HG02943 (cell line): ENCODE results near the gene ZNF26.
"Not testable (repeated sequence)": the region's sequence is repeated elsewhere in the genome, so short reads cannot be mapped to it uniquely, and the experiment has no call there.

Source experiments
- ATAC-seq: cut with Tn5 transposase; IDR thresholded peaks from one replicate; pipeline ENCODE4 v1.9.1; 2021; ENCODE audit warnings: mild to moderate bottlenecking, low read depth, moderate library complexity; ENCODE audit not compliant: unreplicated experiment

Gene ZNF26

DNA sequence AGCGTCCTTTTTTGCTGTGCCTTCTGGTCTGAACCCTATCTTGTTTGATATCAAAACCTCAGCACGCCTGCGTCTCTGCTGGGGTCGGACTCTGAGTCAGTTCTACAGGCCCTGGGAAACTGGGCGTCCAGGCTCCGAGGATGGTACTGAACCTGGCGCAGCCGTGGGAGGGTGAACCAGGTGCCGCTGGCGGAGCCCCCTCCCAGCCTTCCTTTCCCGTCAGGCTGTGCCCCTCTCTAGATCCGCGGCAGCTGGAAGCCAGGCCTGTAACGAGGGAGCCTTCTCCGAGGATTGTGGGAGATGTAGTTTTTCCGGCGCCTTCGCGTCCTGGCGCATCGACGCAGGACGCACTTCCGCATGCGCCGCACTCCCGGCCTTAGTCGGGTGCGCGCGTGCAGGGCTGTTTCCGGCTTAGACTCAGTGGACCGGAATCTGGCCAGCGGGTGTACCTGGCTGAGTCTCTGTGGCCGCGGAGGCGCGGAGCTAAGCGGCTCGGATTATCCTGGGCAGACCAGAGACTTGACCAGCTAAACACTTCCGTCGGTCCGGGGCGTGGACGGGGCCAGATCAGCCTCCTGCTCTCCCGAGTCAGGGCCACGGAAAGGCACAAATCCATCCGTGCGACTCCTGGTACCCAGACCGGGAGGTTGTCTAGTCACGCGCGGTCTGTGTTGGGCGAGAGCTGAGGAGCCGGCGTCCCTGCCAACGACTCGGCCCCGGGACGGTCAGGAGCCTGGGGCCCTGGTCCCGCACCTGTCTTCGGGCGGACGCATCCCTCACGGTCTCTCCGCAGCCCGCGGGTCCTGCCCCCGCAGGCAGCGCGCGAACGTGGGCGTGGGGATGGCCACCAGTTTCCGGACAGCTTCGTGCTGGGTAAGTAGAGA lies at the start of gene ZNF26:
ZNF26 (plus strand) TSS at position 367 of the 884 bp plus-strand sequence; CDS start at position 841, 474 bp downstream.
- peak; percentile 97 for ATAC-seq

DNA sequence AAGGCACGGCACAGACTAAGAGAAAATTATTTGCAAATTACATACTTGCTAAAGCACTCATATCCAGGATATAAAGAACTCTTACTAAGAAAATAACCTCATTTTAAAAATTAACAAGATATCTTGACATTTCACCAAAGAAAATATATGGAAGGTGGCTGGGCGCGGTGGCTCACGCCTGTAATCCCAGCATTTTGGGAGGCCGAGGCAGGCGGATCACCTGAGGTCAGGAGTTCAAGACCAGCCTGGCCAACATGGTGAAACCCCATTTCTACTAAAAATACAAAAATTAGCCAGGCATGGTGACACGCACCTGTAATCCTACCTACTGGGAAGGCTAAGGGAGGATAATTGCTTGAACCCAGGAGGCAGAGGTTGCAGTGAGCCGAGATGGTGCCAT lies 49.2 kb upstream of the ZNF26 start:
- ATAC-seq = not testable (repeated sequence)

GRCh38 chr12:132937476-132937875 lies 48.7 kb upstream of the ZNF26 start:
- no peak for ATAC-seq

DNA sequence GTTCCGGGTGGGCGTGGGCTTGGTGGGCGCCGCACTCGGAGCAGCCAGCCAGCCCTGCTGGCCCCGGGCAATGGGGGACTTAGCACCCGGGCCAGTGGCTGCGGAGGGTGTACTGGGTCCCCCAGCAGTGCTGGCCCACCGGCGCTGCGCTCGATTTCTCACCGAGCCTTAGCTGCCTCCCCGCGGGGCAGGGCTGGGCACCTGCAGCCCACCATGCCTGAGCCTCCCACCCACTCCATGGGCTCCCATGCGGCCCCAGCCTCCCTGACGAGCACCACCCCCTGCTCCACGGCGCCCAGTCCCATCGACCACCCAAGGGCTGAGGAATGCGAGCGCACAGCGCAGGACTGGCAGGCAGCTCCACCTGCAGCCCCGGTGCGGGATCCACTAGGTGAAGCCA lies 47.4 kb upstream of the ZNF26 start:
- not testable (repeated sequence) for ATAC-seq

DNA sequence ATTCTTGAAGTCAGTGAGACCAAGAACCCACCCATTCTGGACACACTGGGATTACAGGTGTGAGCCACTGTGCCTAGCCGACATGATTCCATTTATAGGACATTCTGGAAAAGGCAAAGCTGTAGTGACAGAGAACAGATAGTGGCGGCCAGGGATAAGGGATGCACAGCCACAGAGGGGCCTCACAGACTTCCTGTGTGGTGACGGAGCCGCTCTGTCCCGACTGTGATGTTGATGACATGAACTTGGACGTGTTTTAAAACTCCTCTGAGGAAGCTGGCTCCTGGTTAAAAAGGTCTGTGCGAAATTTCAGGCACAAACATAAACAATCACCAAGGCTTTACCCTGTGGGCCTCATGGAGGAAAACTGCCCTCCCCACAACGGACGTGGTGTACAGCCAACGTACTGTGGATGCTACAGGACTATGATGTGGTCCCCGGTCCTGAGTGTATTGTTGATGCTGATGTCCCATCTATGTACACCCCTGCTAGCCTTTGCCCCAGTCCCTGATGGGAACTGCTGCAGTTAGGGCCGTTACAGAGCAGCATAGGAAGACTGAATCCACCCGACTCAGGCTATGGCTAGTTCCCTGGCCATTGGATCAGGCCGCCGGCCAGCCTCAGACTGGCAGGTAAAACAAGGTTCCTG lies 46.0 kb upstream of the ZNF26 start:
- ATAC-seq = no peak

GRCh38 chr12:132941336-132941954 lies 44.7 kb upstream of the ZNF26 start:
- ATAC-seq = no peak

GRCh38 chr12:132942611-132943010 lies 43.6 kb upstream of the ZNF26 start:
- ATAC-seq = no peak

- no peak for ATAC-seq
These were observed 40.4 kb upstream of the ZNF26 start for GRCh38 chr12:132945806-132946205.

DNA sequence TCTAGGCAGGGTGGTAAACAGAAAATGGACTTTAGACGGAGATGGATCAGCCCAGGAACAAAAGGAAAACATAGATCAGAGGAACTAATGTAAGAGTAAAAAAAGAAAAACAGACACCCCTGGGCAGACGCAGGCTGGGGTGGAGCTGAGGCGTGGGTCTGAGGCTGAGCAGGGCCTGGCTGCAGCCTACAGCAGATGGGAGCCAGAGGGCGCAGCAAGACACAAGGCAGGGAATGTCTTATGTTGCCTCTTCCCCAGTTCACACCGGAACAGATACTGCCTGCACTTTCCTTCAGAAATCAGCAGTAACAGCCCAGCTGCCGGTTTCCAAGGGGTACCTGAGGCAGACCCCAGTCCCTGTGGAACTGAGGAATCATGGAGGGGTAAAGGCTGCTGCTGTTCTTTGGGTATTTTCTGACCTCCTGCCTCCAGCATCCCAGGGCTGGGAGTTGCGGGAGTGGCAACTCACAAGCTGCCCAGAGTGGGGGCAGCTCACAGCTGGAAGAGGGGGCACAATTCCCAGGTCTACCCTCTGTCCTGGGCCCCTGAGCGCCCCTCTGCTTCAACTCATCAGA lies 39.8 kb upstream of the ZNF26 start:
- no peak for ATAC-seq

- no peak for ATAC-seq
These were observed 37.8 kb upstream of the ZNF26 start for GRCh38 chr12:132948146-132949066.

GRCh38 chr12:132949936-132950837 lies 36.0 kb upstream of the ZNF26 start:
- no peak for ATAC-seq

DNA sequence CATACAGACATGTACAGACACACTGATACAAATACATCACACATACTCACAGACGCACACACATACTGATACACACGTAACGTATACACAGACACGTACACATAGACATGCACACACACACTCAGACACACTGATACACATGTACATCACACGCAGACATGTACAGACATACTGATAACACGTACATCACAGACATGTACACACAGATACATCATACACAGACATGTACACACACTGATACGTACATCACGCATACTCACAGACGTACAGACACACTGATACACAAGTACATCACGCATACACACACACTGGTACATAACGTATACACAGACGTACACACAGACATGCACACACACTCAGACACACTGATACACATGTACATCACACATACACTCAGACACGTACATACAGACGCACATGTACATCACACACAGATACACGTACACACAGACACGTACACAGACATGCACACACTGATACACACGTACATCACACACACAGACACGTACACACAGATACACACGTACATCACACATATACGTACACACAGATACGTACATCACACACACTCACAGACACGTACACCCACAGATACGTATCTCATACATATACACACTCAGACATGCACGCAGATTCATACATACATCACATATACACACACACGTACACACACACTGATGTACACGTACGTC lies 35.2 kb upstream of the ZNF26 start:
- no peak for ATAC-seq

DNA sequence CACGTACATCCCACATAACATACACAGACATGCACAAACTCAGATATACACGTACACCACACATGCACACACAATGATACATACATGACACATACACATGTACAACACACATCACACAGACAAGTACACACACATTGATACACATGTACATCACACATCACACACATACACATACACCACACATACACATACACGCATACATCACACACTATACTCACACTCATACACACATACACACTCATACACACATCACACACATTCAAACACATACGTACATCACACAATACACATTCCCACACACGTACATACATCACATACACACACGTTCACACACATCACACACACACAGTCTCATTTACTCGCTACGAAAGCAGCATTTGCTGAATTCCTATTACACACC lies 34.5 kb upstream of the ZNF26 start:
- no peak for ATAC-seq

- no peak for ATAC-seq
These were observed 33.6 kb upstream of the ZNF26 start for GRCh38 chr12:132952371-132953162.

DNA sequence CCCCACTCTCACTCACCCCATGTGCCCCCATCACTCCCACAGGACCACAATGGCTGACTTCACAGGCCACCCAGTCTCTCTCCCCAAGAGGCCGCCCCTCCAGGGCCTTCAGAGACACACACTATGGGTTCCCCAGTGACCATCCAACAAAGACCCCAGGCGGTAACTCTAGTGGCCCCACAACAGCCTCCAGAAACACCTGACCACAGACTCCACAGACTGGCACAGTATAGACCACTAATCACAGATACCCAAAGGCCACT lies 33.1 kb upstream of the ZNF26 start:
- ATAC-seq = no peak

DNA sequence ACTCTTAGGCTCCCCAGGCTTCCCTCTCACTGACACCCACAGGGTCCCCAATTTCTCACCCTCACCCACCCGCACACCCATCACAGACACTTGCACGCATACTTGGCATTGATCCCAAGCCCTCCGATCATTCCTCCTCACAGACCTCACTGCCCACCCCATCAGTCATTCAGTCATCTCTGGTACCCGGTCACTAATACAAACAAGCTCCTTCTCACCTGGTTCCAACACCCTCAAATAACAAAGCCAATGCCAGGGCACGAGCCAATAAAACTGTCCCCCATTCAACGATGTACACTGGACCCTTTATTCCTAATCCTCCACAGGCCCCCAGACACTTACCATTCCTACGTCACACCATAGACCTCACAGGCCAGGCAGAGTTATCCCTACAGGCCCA lies 32.4 kb upstream of the ZNF26 start:
- no peak for ATAC-seq

DNA sequence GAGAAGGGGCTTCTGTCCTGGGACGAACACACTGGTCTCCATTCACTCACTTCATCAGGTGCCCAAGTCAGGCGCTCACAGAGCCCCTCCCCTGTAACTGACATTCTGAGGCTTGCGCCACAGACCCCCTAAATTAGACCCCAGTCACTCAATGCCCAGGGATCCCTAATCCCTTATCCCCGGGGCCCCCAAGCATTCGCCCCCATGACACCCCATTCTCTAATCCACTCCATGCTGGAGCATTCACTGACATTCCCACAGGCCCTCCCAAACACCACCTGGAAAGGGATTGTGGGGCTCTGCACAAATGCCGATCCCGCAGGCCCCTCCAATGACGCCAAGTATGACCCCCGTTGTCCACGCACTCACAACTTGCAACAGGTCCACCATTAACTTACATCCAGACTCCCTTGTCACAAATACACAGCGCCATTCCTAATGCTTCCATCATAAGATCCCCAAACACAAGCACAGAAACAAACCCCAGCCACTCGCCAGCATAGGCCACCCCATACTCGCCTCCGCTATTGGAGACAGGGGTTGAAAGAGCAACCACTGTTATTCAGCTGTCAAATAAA lies 31.6 kb upstream of the ZNF26 start:
- ATAC-seq = no peak
